ENCODE results near the gene GLS. TPM values are rescaled to one million over a fixed set of nuclear protein-coding genes. Genes with fewer than 3 reads are reported as not detected.

GLS gene
- total RNA-seq, 1 experiment from 2014 or later: 97.4 TPM

GRCh38 chr2:190855245-190855644 is 25.4 kb upstream of the GLS start:
- Histone ChIP-seq H3K4me3 (replicated peaks in 1 of 2; ENCODE audit: low read depth in 1 of 2, low read length in 2 of 2) (no peak overlapping the region), H3K79me2 (ENCODE audit: insufficient read depth, low read length) (no peaks in the 10 kb centered on the region), H2AFZ (ENCODE audit: low read depth, low read length, poor library complexity, severe bottlenecking) (no peak overlapping the region), H3K27ac (ENCODE audit: low read depth, low read length) (no peak overlapping the region), H3K4me2 (ENCODE audit: low read length) (no peak overlapping the region), H3K9me3 (ENCODE audit: control insufficient read depth in 1 of 2, insufficient read depth in 1 of 2, low read depth in 1 of 2, low read length in 2 of 2) (no peaks in the 10 kb centered on the region), H3K4me1 (ENCODE audit: control insufficient read depth in 1 of 2, insufficient read depth in 2 of 2, low read length in 2 of 2) (peaks cover 6 to 13% of the 10 kb centered on the region in 2 experiments; a peak in 2 of 4 replicates), H3K9me2 (ENCODE audit: insufficient read depth) (no peaks in the 10 kb centered on the region), H3K9ac (ENCODE audit: low read length) (no peak overlapping the region), H3K27me3 (ENCODE audit: insufficient read depth, low read length) (no peaks in the 10 kb centered on the region), H3K36me3 (ENCODE audit: control insufficient read depth in 1 of 2, insufficient read depth in 2 of 2, low read length in 2 of 2) (no peaks in the 10 kb centered on the region), H4K20me1 (ENCODE audit: insufficient read depth) (no peaks in the 10 kb centered on the region)
- no peak for TF ChIP-seq FOSL1 (IDR thresholded peaks at IDR 0.05; ENCODE audit: low read depth)
- no peak for TF ChIP-seq TCF7L2 (IDR thresholded peaks at IDR 0.05; ENCODE audit: borderline replicate concordance, extremely low read depth, insufficient read depth, insufficient read length)
- TF ChIP-seq REST (IDR thresholded peaks at IDR 0.05; ENCODE audit: low read depth): no peak
- TF ChIP-seq POLR2A (IDR thresholded peaks at IDR 0.05; ENCODE audit: borderline replicate concordance, extremely low read depth, insufficient read depth, insufficient read length): no peak
- no peak for TF ChIP-seq ZFX (IDR thresholded peaks at IDR 0.05)
- TF ChIP-seq SRF (IDR thresholded peaks at IDR 0.05; ENCODE audit: low read depth): no peak
- no peak for TF ChIP-seq ZNF274 (IDR thresholded peaks at IDR 0.05; ENCODE audit: low read depth, low read length)
- no peak for TF ChIP-seq CTCF (IDR thresholded peaks at IDR 0.05 in 2 of 3, conservative IDR thresholded peaks at IDR 0.05 in 1 of 3; ENCODE audit: borderline replicate concordance in 1 of 3, insufficient read depth in 1 of 3, low read depth in 2 of 3, low read length in 2 of 3)
- no peak for TF ChIP-seq SIN3A (IDR thresholded peaks at IDR 0.05; ENCODE audit: low read depth)
- TF ChIP-seq MAX (IDR thresholded peaks at IDR 0.05): no peak
- TF ChIP-seq RAD21 (IDR thresholded peaks at IDR 0.05; ENCODE audit: low read depth): no peak
- no peak for TF ChIP-seq ELF1 (IDR thresholded peaks at IDR 0.05; ENCODE audit: borderline replicate concordance, low read depth)
- no peak for TF ChIP-seq CEBPB (IDR thresholded peaks at IDR 0.05; ENCODE audit: low read depth)
- no peak for TF ChIP-seq JUND (IDR thresholded peaks at IDR 0.05)
- TF ChIP-seq EGR1 (IDR thresholded peaks at IDR 0.05; ENCODE audit: low read depth): no peak
- POLR2A ChIA-PET: no interaction called here
- no TSS peak for BruUV-seq (replicated peaks)
- CTCF ChIA-PET: no interaction called here
- intact Hi-C loops (cut with micrococcal nuclease): no loop called here
- RAD21 ChIA-PET (ENCODE audit: low non-redundant PET in 1 of 2, low total read pairs in 2 of 2, uncharacterized antibody in 2 of 2, unreplicated experiment in 2 of 2): no interaction called here
- DNase-seq (ENCODE audit: low read depth, low spot score) (no peak), ATAC-seq (no peak)

All from HCT116 (cell line).